ENCODE data around the gene UGDH.
"Not testable (repeated sequence)": the region's sequence is repeated elsewhere in the genome, so short reads cannot be mapped to it uniquely, and the experiment has no call there.

The UGDH gene

DNA sequence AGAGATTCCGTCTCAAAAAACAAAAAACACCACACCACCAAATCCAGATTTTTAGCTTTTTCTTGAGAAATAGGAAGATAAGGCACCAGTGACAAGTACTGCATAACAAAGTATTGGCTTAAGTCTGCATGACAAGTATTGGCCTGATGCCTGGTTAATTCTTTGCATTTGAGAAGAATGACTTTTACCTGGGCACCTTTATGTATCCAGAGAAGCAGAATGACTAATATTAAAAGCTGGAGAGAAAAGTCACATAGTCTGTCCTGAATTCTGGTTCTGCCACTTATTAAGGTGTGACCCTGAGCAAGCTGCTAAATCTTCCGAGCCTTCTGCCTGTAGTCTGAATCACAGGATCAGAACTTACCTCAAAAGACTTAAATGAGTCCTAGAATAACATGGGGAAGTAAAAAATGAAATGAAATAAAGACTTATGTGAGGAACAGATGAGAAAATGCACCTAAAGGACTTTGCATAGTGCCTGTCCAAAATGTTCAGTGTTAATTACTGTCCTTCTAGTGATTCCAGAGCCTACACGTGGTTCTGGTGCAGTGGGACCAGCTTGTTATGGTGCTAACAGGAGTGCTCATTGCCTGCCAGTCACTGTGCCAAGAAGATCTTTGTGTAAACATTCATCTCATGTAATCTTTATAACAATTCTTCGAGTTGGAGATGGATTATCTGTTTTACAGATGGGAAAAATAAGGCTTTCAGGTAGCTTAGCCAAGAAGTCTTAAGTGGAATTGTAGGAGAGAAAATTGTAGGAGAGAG, 31.6 kb downstream of the UGDH start:
- DNase-seq (ENCODE audit: low read depth in 2 of 2): no peak

DNA sequence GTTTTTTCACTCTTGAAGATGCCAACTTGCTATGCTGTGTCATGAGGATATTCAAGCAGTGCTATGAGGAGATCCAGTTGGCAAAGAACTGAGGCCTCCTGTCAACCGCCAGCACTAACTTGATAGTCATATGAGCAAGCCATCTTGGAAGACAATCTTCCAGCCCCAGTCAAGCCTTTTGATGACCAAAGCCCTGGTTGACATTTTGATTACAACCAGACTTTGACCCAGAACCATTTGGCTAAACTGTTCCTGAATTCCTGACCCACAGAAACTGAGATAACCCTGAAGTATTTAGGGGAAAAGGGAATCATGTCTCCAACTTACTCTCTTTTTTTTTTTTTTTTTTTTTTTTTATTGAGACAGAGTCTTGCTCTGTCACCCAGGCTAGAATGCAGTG, 32.9 kb downstream of the UGDH start:
- no peak for DNase-seq (ENCODE audit: low read depth in 2 of 2)

DNA sequence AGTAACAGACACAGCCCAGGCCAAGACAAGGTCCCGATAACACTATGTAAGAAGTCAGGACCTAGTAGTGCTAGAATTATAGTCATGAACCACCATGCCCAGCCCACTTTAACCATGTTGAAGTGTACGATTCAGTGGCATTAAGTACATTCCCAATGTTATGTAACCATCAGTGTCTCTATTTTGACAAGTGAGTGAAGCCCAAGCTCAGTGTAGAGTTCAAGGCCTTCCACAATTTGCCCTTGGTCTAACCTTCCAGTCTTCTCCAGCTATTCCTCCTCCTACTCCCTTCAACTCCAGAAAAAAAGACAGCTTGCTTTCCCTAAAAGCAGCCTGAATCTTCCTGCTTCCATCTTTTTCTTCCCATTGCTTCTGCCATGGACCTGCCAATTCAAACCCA, 36.9 kb downstream of the UGDH start:
- no peak for DNase-seq (ENCODE audit: low read depth in 2 of 2)

DNA sequence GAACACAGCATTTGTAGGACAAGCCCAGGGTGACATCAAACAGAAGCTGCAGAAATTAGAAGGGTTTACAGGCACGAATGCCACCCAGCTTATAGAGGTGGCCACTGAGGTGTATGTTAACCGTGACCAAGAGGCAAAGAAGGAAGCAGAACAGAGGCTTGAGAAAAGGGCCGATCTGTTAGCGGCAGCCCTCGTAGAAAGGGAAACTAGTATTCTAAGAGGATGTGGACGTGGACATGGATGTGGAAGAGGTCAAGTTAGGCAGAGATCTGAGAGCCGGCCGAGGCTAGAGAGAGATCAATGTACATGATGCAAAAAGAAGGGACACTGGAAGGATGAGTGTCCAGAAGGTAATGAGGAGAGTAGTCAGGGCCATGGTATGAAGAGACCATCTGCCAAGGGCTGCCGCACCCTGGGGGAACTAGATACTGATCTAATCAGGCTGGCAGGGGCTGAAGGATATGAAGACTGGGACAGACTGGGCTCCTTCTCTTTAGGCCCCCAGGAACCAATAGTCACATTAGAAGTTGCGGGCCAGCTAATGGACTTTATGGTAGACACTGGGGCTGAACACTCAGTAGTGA, 40.9 kb downstream of the UGDH start:
- no peak for DNase-seq (ENCODE audit: low read depth in 2 of 2)

DNA sequence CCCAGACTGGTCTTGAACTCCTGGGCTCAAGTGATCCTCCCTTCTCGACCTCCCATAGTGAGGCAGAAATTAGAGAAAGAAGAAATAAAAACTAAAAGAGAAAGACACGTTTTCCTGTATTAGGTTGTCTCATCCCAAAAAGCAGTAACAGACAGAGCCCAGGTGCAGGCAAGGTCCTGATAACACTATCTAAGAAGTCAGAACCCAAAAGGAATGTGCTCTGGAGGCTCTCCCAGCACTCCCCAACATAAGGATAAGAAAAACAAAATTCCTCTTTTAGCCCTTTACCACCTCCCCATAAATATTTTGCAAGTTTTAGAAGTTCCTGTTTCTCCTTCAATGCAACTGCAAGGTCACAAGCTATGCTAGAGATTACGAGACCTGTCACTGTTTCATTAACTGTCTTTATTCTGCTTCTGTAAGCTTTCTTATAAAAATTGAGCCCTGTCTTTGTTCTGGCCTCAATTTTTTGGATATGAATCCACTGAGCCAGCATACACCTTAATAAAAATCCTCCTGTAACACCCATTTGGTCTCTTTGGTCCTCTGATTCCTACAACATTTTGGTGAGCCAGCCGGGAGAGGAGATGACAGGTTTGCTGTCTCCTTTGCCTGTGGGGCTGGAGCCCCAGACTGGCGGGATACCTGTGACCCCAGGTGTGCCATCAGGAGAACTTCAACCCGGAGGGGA, 42.5 kb downstream of the UGDH start:
- no peak for DNase-seq (ENCODE audit: low read depth in 2 of 2)

DNA sequence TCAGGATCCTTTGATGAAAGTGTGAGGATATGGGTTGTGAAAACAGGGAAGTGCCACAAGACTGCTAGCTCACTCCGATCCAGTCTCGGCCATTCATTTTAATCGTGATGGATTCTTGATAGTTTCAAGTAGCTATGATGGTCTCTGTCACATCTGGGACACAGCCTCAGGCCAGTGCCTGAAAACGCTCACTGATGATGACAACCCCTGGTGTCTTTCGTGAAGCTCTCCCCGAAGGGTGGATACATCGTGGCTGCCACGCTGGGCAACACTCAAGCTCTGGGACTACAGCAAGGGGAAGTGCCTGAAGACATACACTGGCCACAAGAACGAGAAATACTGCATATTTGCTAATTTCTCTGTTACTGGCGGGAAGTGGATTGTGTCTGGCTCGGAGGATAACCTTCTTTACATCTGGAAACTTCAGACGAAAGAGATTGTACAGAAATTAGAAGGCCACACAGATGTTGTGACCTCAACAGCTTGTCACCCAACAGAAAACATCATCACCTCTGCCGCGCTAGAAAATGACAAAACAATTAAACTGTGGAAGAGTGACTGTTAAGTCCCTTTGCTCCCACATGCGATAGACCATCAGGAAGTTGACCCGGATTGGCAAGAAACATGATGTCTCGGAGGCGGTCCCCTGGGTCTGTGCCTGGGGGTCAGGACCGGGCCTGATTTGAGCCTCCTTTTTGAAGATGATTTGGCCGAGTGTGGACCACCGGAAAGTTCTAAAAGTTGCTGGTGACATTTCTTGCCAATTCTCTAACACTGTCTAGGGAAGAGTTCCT, 46.1 kb downstream of the UGDH start:
- no peak for DNase-seq (ENCODE audit: low read depth in 2 of 2)

DNA sequence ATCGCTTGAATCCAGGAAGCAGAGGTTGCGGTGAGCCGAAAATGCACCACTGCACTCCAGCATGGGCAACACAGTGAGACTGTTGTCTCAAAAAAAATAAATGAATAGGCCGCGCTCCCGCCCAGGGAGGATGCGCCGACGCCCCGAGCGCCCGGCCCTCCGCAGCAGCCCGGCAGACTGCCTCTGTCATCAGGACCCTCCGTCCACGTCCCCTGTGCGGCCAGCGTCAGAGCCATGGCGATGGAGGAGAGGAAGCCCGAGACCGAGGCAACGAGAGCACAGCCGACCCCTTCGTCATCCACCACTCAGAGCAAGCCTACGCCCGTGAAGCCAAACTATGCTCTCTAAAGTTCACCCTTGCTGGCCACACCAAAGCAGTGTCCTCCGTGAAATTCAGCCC, 47.0 kb downstream of the UGDH start:
- no peak for DNase-seq (ENCODE audit: low read depth in 2 of 2)

DNA sequence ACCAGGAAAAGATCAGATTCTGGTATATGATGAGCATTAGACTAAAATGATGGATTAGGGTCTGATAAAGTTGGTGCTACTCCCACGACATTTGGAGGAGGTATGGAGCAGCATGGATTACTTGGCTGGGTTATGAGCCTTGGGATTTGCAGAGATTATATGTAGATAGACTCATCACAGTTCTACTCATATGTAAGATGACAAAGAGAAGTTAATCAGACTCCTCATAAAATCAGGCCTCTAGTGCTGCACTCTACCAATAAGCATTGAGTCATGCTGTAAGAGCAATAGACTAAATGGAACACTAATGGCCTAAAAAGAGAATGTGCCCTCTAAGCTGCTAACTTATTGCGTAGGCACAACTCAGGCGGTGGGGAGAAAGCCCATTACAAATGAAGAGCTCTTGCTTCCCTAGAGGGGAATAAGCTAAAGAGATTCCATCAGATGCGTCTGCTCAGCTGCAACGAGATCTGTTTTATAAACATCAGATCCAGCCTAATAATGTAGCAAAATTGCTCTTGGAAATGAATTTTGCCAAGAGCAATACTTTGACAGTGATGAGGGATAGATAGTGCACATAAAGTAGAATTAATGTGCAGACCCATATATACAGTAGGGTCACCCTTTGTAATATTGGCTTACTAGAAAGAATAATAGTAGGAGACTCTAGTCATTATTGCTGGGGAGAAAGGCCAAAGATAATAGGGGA, 50.9 kb downstream of the UGDH start:
- DNase-seq (ENCODE audit: low read depth in 2 of 2): no peak

DNA sequence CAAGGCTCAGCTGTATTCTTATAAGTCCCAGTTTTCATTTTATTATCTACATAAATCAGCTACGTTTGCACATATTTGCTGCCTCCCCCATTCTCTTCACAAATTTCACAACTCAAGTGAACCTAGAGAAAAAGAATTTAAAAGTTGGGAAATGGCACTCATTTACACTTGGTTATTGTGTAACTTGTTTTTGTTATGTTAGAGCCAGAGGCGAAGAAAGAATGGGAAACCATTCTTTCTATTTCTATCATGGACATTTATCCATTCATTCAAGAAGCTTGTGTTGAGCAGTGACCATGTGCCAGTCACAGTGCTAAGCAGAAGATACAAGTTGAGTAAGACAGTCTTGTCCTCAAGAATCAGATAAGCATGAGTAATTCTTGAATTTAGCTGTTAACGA, 54.8 kb downstream of the UGDH start:
- DNase-seq (ENCODE audit: low read depth in 2 of 2): no peak

DNA sequence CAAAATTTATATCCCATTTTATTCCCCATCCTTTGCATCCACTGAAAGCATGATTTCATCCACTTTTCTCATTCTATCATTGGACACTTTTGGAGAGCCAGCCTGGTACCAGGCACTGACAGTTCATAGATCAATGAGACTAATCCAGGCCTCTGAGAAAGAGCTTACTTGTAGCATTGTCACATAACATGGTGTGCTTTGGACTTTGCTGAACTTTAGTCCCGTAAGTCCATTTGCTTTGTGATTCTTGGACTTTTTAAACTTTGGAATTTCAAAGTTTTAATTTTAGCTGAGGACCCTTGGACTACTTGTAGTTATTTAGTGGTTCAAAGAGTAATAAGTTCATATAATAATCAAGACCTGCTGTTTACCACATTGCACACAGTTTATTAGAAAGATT, 56.8 kb downstream of the UGDH start:
- no peak for DNase-seq (ENCODE audit: low read depth in 2 of 2)

DNA sequence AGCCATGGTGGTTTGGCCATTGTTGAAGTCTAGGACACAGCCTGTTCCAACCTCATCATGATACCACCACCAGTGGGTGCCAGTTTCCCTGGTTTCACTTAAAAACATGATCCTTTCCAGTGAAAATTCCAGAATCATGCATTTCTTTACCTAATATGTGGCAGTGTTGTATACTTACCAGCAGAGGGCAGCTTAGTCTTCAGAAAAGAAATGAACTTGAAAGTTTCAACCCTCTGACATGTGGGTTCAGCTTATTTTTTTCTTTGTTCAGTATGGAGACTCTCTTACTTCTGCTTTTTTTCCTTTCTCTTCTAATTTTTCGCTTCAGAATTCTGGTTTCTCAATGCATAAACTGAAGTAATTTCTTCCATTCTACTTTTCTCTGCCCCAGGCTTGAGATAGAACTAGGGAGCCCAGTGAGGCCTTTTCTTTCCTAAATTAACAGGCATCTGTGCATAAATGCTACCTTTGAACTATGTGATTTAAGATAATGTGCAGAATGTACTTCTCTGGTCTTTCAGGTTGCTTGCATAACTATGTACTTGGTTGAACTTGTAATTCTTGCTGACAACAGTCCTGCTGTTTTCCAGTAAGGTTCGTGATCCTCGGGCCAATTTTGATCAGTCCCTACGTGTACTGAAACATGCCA, 57.7 kb downstream of the UGDH start:
- no peak for DNase-seq (ENCODE audit: low read depth in 2 of 2)

DNA sequence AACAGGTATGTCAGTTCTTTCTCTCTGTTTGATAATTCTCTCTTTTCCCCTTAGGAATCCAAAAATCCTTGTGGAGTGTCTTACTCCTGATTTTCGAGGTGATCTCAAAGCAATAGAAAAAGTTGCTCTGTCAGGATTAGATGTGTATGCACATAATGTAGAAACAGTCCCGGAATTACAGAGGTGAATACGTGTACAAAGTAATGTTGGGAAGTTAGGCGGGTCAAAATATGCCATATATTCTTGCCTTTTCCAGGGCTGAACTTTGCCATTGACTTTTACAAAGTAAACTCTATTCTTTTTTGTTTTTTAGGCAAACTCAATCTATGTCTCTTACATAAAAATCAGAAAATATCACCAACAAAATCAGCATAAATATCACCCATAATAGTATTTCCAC, 59.8 kb downstream of the UGDH start:
- DNase-seq (ENCODE audit: low read depth in 2 of 2): no peak

DNA sequence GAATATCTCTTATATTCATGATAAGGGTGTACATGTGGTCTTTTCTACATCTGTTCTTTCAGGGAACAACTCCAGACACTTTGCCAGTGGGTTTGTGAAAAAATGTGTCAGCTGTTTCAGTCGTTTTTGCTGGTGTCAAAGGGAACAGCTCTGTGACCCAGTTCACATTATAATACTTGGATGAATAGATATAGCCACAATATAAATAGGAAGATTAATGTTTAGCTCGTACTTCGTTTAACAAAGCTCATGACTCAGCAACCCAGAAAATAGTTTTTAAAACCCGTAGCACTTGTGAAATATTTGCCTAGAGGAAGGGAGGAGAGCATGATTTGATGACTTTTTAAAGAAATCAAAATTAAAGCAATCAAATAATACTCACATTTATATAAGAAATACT, 60.5 kb downstream of the UGDH start:
- no peak for DNase-seq (ENCODE audit: low read depth in 2 of 2)

DNA sequence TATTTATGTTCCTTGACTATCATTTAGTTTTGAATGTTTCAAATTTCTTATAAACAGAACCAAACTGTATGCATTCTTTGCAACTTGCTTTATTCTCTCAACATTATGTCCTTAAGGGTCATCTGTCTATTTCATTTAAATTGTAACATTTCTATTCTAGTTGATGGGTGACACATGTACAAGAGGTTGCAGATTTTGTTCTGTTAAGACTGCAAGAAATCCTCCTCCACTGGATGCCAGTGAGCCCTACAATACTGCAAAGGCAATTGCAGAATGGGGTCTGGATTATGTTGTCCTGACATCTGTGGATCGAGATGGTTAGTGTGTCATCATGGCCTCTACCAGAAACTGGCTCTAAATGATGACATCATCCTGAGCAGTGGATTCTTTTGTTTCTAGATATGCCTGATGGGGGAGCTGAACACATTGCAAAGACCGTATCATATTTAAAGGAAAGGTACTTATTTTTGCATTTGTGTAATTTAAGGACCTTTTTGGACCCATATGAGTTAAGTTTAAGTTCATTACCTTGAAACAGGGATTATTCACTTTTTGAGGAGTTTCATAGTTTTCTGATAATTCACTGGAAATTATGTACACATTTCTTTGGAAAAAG, 62.2 kb downstream of the UGDH start:
- no peak for DNase-seq (ENCODE audit: low read depth in 2 of 2)

DNA sequence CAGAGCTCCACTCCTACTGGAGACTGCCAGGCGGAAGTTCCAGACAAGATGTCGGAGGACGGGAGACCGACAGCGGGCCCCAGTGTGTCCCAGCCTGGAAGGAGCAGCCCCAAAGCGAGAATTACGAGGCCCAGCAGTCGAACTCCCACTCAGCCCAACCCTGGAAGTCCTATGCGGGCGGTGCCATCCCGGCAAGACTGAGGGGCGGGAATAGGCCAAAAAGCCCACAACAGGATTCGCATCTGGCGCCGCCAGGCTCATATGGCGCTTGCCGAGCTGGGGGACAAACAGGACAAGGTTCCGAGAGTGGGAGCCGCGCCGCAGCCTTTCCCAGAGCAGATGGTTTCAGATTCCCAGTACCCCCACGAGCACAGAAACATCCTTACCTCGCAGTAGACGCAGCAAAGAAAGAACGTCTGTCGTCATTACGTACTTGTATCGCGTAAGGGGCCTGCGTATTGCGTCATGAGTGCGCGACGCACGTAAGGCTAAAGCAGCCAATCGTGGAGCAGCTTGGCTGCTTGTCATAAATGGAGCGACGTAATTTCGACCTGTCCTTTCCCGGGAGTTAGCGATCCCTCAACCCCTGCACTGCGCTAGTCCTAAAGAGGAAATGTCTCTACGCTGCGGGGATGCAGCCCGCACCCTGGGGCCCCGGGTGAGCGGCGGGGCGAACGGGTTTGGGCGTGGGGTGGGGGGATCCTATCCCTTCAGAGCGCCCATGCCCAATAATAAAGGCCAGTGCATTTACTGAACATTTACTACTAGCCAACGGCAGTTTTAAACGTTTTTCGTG, 68.5 kb downstream of the UGDH start, which contains the start of the genes LIAS and RPL9:
TSS of gene LIAS (plus strand) at position 552 of the 796 bp plus-strand sequence. CDS start at position 614, 62 bp downstream.
TSS of gene RPL9 (minus strand) at position 418 of the 796 bp plus-strand sequence. CDS start 483 bp downstream, outside the sequence.
- DNase-seq (ENCODE audit: low read depth in 2 of 2): peak; percentile 79 to 82

DNA sequence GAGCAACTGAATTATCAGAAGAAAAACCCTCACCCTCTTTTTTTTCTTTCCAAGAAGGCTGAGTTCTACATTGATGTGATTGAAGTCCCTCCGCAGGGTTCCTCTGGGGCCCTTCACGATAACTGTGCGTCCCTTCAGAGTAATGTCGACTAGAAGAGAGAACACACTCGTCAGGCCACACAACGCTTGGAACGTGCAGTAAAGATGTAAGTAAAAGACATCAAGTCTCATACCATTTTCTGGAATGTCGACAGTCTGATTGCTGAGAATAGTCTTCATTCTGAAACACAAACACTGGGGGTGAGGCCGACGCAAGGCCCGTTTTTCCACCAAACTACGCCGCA, 69.1 kb downstream of the UGDH start:
- DNase-seq (ENCODE audit: low read depth in 2 of 2): not testable (repeated sequence)

DNA sequence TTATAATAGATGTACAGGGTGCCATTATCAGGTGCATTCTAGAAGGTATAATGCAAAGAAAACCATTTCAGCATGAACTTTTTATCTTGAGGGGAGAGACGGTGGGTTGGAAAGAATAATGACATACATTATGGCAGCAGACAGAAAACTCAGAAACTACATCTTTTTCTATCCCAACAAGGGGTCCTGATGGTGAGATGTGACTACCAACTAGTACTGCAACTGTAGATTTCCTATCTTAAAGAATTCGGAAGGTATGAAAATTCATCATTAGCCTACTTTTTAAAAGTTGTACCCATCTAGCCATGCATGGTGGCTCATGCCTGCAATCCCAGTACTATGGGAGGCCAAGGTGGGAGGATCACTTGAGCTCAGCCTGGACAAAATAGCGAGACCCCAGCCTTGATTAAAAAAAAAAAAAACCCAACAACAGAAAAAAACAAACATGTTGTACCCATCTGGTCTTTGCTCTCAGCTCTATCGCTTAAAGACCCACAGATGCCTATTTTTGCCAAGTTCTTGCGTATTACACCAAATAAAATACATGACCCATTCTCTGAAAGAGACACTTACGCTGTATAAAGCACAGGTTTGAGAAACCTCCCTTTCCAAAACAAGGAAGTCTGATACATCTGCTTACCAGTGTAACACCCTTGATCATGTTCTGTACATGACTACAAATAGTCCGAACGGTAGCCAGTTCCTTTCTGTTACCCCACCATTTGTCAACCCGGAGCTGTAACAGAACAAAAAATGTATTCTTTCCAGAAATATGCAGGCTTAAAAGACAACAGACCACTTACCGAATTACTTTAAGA, 70.1 kb downstream of the UGDH start:
- DNase-seq (ENCODE audit: low read depth in 2 of 2): no peak

DNA sequence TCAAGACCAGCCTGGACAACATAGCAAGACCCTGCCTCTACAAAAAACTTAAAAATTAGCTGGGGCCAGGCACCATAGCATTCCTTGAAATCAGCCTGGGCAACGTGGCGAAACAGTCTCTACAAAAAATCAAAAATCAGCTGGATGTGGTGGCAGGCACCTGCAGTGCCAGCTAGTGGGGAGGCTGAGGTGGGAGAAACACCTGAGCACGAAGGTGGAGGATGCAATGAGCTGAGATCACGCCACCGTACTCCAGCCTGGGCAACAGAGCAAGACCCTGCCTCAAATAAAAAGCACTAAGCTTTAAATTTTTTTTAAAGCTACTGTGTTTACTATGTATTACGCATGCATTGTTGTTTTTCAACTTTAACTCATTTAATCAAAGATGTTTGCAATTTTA, 71.8 kb downstream of the UGDH start:
- no peak for DNase-seq (ENCODE audit: low read depth in 2 of 2)

DNA sequence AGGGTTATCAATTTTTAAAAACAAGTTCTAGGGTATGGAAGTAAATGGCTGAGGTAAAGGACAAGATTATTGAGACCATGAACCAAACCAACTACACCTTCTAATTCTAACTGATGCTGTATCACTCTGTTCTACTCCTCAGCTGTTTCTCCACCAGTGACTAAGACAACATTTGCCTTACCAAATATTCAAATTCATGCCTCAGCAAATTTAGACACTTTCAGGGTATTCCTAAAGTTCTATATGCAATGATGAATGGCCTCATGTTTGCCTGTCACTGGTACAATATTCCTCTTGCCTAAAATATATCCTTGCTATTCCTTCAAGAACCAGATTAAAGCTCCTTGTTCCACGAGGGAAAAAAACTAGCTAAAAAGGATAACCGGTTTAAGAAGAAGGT, 73.5 kb downstream of the UGDH start:
- DNase-seq (ENCODE audit: low read depth in 2 of 2): no peak

Measured in stimulated activated CD4-positive, alpha-beta T cell treated with anti-CD3 and anti-CD28 coated beads, Interleukin-1b, Interleukin-23, amount 100 ng/mL, for 1 hour (primary cell).